PFSK-1 (cell line): ENCODE results near the gene CDT1.

Experiments
- SIN3A ChIP-seq: IDR thresholded peaks from 2 replicates; pipeline ENCODE4 v1.6.1; 2012; ENCODE audit warnings: mild to moderate bottlenecking, low read length, moderate library complexity, borderline replicate concordance; ENCODE audit not compliant: insufficient read depth
- TF ChIP-seq, protein P1 (sequence below), 2 experiments: IDR thresholded peaks; 2 replicates each; pipeline versions ENCODE4 v1.6.1 to v1.8.0; 2011 to 2012; ENCODE audit warnings: low read depth in 2 of 2, low read length in 2 of 2, control low read depth in 1 of 2, inconsistent platforms in 1 of 2, mild to moderate bottlenecking in 1 of 2, moderate library complexity in 1 of 2; ENCODE audit not compliant: insufficient read depth in 1 of 2

- TF ChIP-seq, protein P1, sequence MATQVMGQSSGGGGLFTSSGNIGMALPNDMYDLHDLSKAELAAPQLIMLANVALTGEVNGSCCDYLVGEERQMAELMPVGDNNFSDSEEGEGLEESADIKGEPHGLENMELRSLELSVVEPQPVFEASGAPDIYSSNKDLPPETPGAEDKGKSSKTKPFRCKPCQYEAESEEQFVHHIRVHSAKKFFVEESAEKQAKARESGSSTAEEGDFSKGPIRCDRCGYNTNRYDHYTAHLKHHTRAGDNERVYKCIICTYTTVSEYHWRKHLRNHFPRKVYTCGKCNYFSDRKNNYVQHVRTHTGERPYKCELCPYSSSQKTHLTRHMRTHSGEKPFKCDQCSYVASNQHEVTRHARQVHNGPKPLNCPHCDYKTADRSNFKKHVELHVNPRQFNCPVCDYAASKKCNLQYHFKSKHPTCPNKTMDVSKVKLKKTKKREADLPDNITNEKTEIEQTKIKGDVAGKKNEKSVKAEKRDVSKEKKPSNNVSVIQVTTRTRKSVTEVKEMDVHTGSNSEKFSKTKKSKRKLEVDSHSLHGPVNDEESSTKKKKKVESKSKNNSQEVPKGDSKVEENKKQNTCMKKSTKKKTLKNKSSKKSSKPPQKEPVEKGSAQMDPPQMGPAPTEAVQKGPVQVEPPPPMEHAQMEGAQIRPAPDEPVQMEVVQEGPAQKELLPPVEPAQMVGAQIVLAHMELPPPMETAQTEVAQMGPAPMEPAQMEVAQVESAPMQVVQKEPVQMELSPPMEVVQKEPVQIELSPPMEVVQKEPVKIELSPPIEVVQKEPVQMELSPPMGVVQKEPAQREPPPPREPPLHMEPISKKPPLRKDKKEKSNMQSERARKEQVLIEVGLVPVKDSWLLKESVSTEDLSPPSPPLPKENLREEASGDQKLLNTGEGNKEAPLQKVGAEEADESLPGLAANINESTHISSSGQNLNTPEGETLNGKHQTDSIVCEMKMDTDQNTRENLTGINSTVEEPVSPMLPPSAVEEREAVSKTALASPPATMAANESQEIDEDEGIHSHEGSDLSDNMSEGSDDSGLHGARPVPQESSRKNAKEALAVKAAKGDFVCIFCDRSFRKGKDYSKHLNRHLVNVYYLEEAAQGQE (IDR thresholded peaks at IDR 0.05; ENCODE audit: insufficient read depth in 1 of 2, low read depth in 2 of 2, low read length in 2 of 2), result no peak
- no peak for TF ChIP-seq SIN3A
Observed at GRCh38 chr16:88778271-88778525, 25.4 kb upstream of the CDT1 start.
